HG03520 (cell line): Measurements from ENCODE around the gene PAK1.

ENCODE experiments used
- ATAC-seq: cut with Tn5 transposase; IDR thresholded peaks from one replicate; pipeline ENCODE4 v1.9.1; 2021; ENCODE audit warnings: mild to moderate bottlenecking, moderate library complexity; ENCODE audit not compliant: unreplicated experiment

Gene PAK1

GRCh38 chr11:77375107-77375506 is 98.8 kb downstream of the PAK1 start:
- no peak for ATAC-seq

GRCh38 chr11:77374611-77375031 is 99.3 kb downstream of the PAK1 start:
- ATAC-seq: no peak

- ATAC-seq: no peak
Measured at GRCh38 chr11:77374108-77374507, 99.8 kb downstream of the PAK1 start.

- ATAC-seq: no peak
Measured at GRCh38 chr11:77372726-77373125, 101.2 kb downstream of the PAK1 start.

GRCh38 chr11:77371646-77372045 is 102.2 kb downstream of the PAK1 start:
- no peak for ATAC-seq

- ATAC-seq: no peak
Measured at GRCh38 chr11:77370217-77370616, 103.7 kb downstream of the PAK1 start.

GRCh38 chr11:77361184-77361583 is 112.7 kb downstream of the PAK1 start:
- ATAC-seq: no peak

GRCh38 chr11:77359481-77359880 is 114.4 kb downstream of the PAK1 start:
- ATAC-seq: no peak

- no peak for ATAC-seq
Measured at GRCh38 chr11:77353131-77353530, 120.8 kb downstream of the PAK1 start.

GRCh38 chr11:77351281-77351886 is 122.5 kb downstream of the PAK1 start:
- ATAC-seq: no peak

GRCh38 chr11:77347948-77348347 is 125.9 kb downstream of the PAK1 start:
- ATAC-seq: no peak

- ATAC-seq: no peak
Measured at GRCh38 chr11:77346906-77347603, 126.8 kb downstream of the PAK1 start.

GRCh38 chr11:77345621-77346020 is 128.3 kb downstream of the PAK1 start:
- no peak for ATAC-seq

GRCh38 chr11:77340501-77340900 is 133.4 kb downstream of the PAK1 start:
- ATAC-seq: no peak

GRCh38 chr11:77332259-77332658 is 141.6 kb downstream of the PAK1 start:
- ATAC-seq: no peak

GRCh38 chr11:77325159-77325558 is 148.7 kb downstream of the PAK1 start:
- no peak for ATAC-seq

GRCh38 chr11:77324508-77324907 is 149.4 kb downstream of the PAK1 start:
- no peak for ATAC-seq

- no peak for ATAC-seq
Measured at GRCh38 chr11:77322926-77323590, 150.8 kb downstream of the PAK1 start.

- no peak for ATAC-seq
Measured at GRCh38 chr11:77322506-77322905, 151.4 kb downstream of the PAK1 start.

GRCh38 chr11:77320351-77320750 is 153.5 kb downstream of the PAK1 start:
- no peak for ATAC-seq

- ATAC-seq: no peak
Measured at GRCh38 chr11:77318600-77318999, 155.3 kb downstream of the PAK1 start.

GRCh38 chr11:77316733-77317342 is 157.1 kb downstream of the PAK1 start:
- no peak for ATAC-seq
